H9 (cell line): Measurements from ENCODE around the gene DGKH. TPM values are rescaled to one million over a fixed set of nuclear protein-coding genes. Genes with fewer than 3 reads are reported as not detected.

Experiments used
- DNase-seq: peaks from one replicate; pipeline ENCODE4 v3.0.0-alpha.2; 2017
- H2AFZ ChIP-seq: one replicate; pipeline ENCODE4 v1.6.1; 2013; ENCODE audit warnings: mild to moderate bottlenecking, low read length, control low read depth, moderate library complexity
- H2AK5ac ChIP-seq: 2 replicates; pipeline ENCODE4 v1.6.1; 2013; ENCODE audit warnings: low read length, control low read depth, mixed read lengths; ENCODE audit not compliant: insufficient read length
- H2BK120ac ChIP-seq: one replicate; pipeline ENCODE4 v1.6.1; 2013; ENCODE audit warnings: low read depth, mild to moderate bottlenecking, low read length, control low read depth, inconsistent platforms; ENCODE audit not compliant: poor library complexity, severe bottlenecking
- H2BK12ac ChIP-seq: 2 replicates; pipeline ENCODE4 v1.6.1; 2013; ENCODE audit warnings: low read length, control low read depth, mixed read lengths, low read depth; ENCODE audit not compliant: insufficient read length
- H2BK15ac ChIP-seq: 2 replicates; pipeline ENCODE4 v1.6.1; 2013; ENCODE audit warnings: low read depth, low read length, control low read depth
- H2BK20ac ChIP-seq: one replicate; pipeline ENCODE4 v1.6.1; 2013; ENCODE audit warnings: low read depth, mild to moderate bottlenecking, low read length, control low read depth, inconsistent platforms; ENCODE audit not compliant: poor library complexity, severe bottlenecking
- H2BK5ac ChIP-seq: 2 replicates; pipeline ENCODE4 v1.6.1; 2013; ENCODE audit warnings: low read length, control low read depth, mixed read lengths; ENCODE audit not compliant: insufficient read length
- H3K14ac ChIP-seq: 2 replicates; pipeline ENCODE4 v1.6.1; 2013; ENCODE audit warnings: low read length, control low read depth; ENCODE audit not compliant: insufficient read depth
- H3K18ac ChIP-seq: 2 replicates; pipeline ENCODE4 v1.6.1; 2013; ENCODE audit warnings: low read depth, mild to moderate bottlenecking, mixed read lengths, low read length, control low read depth; ENCODE audit not compliant: insufficient read length
- H3K23ac ChIP-seq: 2 replicates; pipeline ENCODE4 v1.6.1; 2013; ENCODE audit warnings: low read length, control low read depth, mixed read lengths, low read depth; ENCODE audit not compliant: insufficient read length
- H3K23me2 ChIP-seq: 2 replicates; pipeline ENCODE4 v1.6.1; 2013; ENCODE audit warnings: low read depth, mild to moderate bottlenecking, mixed read lengths, low read length, control low read depth; ENCODE audit not compliant: insufficient read length, poor library complexity, severe bottlenecking
- H3K27ac ChIP-seq: 2 replicates; pipeline ENCODE4 v1.5.1; 2013; ENCODE audit warnings: low read length, control low read depth, mixed read lengths, low read depth; ENCODE audit not compliant: insufficient read length
- H3K27me3 ChIP-seq: 2 replicates; pipeline ENCODE4 v1.6.1; 2013; ENCODE audit warnings: low read length, control low read depth, inconsistent platforms; ENCODE audit not compliant: insufficient read depth
- H3K4ac ChIP-seq: 2 replicates; pipeline ENCODE4 v1.6.1; 2013; ENCODE audit warnings: low read depth, mild to moderate bottlenecking, control low read depth, inconsistent platforms, low read length, moderate library complexity
- H3K4me1 ChIP-seq: 2 replicates; pipeline ENCODE4 v1.6.1; 2013; ENCODE audit warnings: low read length, control low read depth, inconsistent platforms; ENCODE audit not compliant: insufficient read depth
- H3K4me2 ChIP-seq: 2 replicates; pipeline ENCODE4 v1.6.1; 2013; ENCODE audit warnings: low read length, control low read depth, mixed read lengths; ENCODE audit not compliant: insufficient read length, insufficient read depth
- H3K56ac ChIP-seq: 2 replicates; pipeline ENCODE4 v1.6.1; 2013; ENCODE audit warnings: low read depth, mild to moderate bottlenecking, mixed read lengths, low read length, control low read depth; ENCODE audit not compliant: insufficient read length
- H3K79me1 ChIP-seq: 2 replicates; pipeline ENCODE4 v1.6.1; 2013; ENCODE audit warnings: low read depth, mild to moderate bottlenecking, moderate library complexity, low read length, control low read depth, inconsistent platforms; ENCODE audit not compliant: insufficient read depth, poor library complexity, severe bottlenecking
- H3K79me2 ChIP-seq: 2 replicates; pipeline ENCODE4 v1.6.1; 2013; ENCODE audit warnings: low read length, control low read depth, inconsistent platforms; ENCODE audit not compliant: insufficient read depth
- H3K9ac ChIP-seq: 2 replicates; pipeline ENCODE4 v1.6.1; 2013; ENCODE audit warnings: low read length, control low read depth, mixed read lengths; ENCODE audit not compliant: insufficient read length; ENCODE audit errors: extremely low read depth
- H3K9me3 ChIP-seq: one replicate; pipeline ENCODE4 v1.6.1; 2013; ENCODE audit warnings: low read depth, low read length, inconsistent platforms; ENCODE audit not compliant: control insufficient read depth
- H3T11ph ChIP-seq: one replicate; pipeline ENCODE4 v1.6.1; 2013; ENCODE audit warnings: mild to moderate bottlenecking, low read length, control low read depth, inconsistent platforms
- H4K20me1 ChIP-seq: one replicate; pipeline ENCODE4 v1.6.1; 2013; ENCODE audit not compliant: control insufficient read depth, insufficient read length, insufficient read depth
- H4K5ac ChIP-seq: 2 replicates; pipeline ENCODE4 v1.6.1; 2013; ENCODE audit warnings: low read depth, mild to moderate bottlenecking, mixed read lengths, low read length, control low read depth; ENCODE audit not compliant: insufficient read length
- H4K8ac ChIP-seq: replicated peaks from 2 replicates; pipeline ENCODE4 v1.6.1; 2013; ENCODE audit warnings: low read length, control low read depth, mixed read lengths, low read depth; ENCODE audit not compliant: insufficient read length
- H4K91ac ChIP-seq: 2 replicates; pipeline ENCODE4 v1.6.1; 2013; ENCODE audit warnings: low read depth, mild to moderate bottlenecking, moderate library complexity, mixed read lengths, low read length, control low read depth; ENCODE audit not compliant: insufficient read length
- H3K27ac Mint-ChIP-seq, 3 experiments: 2 replicates in 2 of 3; 3 replicates in 1 of 3; pipeline ENCODE4 v1.8.0; 2020 to 2021; ENCODE audit warnings: mixed read lengths in 3 of 3, mild to moderate bottlenecking in 1 of 3, moderate library complexity in 1 of 3
- H3K27me3 Mint-ChIP-seq: 2 replicates; pipeline ENCODE4 v1.8.0; 2021; ENCODE audit warnings: low read depth, mild to moderate bottlenecking, moderate library complexity, mixed read lengths
- H3K36me3 Mint-ChIP-seq, 3 experiments: 2 replicates in 2 of 3; 3 replicates in 1 of 3; pipeline ENCODE4 v1.8.0; 2020 to 2021; ENCODE audit warnings: low read depth in 3 of 3, mixed read lengths in 3 of 3; ENCODE audit not compliant: insufficient read depth in 1 of 3
- H3K4me1 Mint-ChIP-seq, 2 experiments: 2 replicates each; pipeline ENCODE4 v1.8.0; 2020; ENCODE audit warnings: mixed read lengths in 2 of 2
- H3K4me3 Mint-ChIP-seq, 2 experiments: 2 replicates in 1 of 2; 3 replicates in 1 of 2; pipeline ENCODE4 v1.8.0; 2020 to 2021; ENCODE audit warnings: mild to moderate bottlenecking in 2 of 2, mixed read lengths in 2 of 2, moderate library complexity in 1 of 2
- H3K9me3 Mint-ChIP-seq, 2 experiments: 2 replicates in 1 of 2; 3 replicates in 1 of 2; pipeline ENCODE4 v1.8.0; 2020; ENCODE audit warnings: mild to moderate bottlenecking in 2 of 2, mixed read lengths in 2 of 2, moderate library complexity in 1 of 2
- WGBS: extraction: QIAGEN DNeasy Blood & Tissue Kit; methylation state at CpG from one replicate; pipeline ENCODE4 v1.1.7; 2013; ENCODE audit warnings: missing lambda C conversion rate, low lambda C conversion rate, mixed read lengths; ENCODE audit not compliant: insufficient read length; ENCODE audit errors: extremely low coverage; 5-methylcytosine and 5-hydroxymethylcytosine counted together
- total RNA-seq: library from RNA; stranded (reverse); gene quantifications from 2 replicates; pipeline ENCODE4 v1.2.1, GENCODE V29; 2021
- TF ChIP-seq, protein P1 (sequence below): fragments of 200-600 bp; sonication (generic); conservative IDR thresholded peaks from 3 replicates; pipeline ENCODE4 v1.8.0; 2021; ENCODE audit warnings: antibody characterized with exemption, mild to moderate bottlenecking

DGKH gene
- total RNA-seq, 1 experiment from 2014 or later: 8.6 TPM

DNA sequence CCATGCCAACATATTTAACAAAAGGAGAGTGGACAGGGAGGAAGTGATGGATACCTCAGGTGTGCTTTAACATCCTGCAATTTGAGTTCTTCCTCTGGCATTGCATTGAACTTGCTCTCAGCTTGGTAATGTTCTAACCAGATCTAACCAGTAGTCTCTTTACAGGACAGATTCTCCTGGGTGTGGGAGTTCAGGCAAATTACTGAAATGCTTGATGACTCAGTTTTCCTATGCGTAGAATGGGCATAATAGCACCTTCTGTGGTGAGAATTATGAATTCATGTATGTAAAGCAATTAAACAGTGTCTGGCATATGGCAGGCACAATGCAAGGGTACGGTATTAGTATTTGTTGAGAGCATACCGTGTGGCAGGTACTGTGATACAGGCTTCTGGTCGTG lies 227.1 kb downstream of the DGKH start:
- no peak overlapping the region for H2BK120ac ChIP-seq
- no peak overlapping the region for H3K4me2 ChIP-seq
- H3K9me3 ChIP-seq: no peaks in the 10 kb centered on the region
- no peak overlapping the region for H3T11ph ChIP-seq
- H3K18ac ChIP-seq: no peak overlapping the region
- no CpG with 5 or more reads among the region's 4 CpGs for WGBS
- Mint-ChIP-seq H3K27me3 (no peaks in the 10 kb centered on the region; the same call in 1 of the 2 replicates), H3K4me1 (peaks cover 45 to 47% of the 10 kb centered on the region in 2 experiments), H3K4me3 (no peak overlapping the region), H3K36me3 (peaks cover 4 to 8% (median 7%) of the 10 kb centered on the region in 3 experiments; a peak in 5 of 7 replicates), H3K27ac (no peak overlapping the region), H3K9me3 (peaks cover 8 to 12% of the 10 kb centered on the region in 2 experiments)
- H2BK5ac ChIP-seq: no peak overlapping the region
- no peak overlapping the region for H2AFZ ChIP-seq
- DNase-seq: no peak
- H3K4me1 ChIP-seq: peaks cover 3% of the 10 kb centered on the region; the same call in 1 of the 2 replicates
- H2BK15ac ChIP-seq: no peak overlapping the region
- H3K23ac ChIP-seq: no peak overlapping the region
- no peaks in the 10 kb centered on the region for H4K20me1 ChIP-seq
- H4K8ac ChIP-seq: no peak overlapping the region
- no peaks in the 10 kb centered on the region for H3K79me1 ChIP-seq
- peaks cover 9% of the 10 kb centered on the region; the same call in 1 of the 2 replicates for H3K79me2 ChIP-seq
- no peak overlapping the region for H3K9ac ChIP-seq
- H3K27me3 ChIP-seq: no peaks in the 10 kb centered on the region
- no peak overlapping the region for H2AK5ac ChIP-seq
- peaks cover 4% of the 10 kb centered on the region for H3K23me2 ChIP-seq
- no peak overlapping the region for H2BK20ac ChIP-seq
- H2BK12ac ChIP-seq: no peak overlapping the region
- no peak overlapping the region for H4K91ac ChIP-seq
- H3K27ac ChIP-seq: no peak overlapping the region
- H3K14ac ChIP-seq: no peak overlapping the region
- TF ChIP-seq, protein P1, sequence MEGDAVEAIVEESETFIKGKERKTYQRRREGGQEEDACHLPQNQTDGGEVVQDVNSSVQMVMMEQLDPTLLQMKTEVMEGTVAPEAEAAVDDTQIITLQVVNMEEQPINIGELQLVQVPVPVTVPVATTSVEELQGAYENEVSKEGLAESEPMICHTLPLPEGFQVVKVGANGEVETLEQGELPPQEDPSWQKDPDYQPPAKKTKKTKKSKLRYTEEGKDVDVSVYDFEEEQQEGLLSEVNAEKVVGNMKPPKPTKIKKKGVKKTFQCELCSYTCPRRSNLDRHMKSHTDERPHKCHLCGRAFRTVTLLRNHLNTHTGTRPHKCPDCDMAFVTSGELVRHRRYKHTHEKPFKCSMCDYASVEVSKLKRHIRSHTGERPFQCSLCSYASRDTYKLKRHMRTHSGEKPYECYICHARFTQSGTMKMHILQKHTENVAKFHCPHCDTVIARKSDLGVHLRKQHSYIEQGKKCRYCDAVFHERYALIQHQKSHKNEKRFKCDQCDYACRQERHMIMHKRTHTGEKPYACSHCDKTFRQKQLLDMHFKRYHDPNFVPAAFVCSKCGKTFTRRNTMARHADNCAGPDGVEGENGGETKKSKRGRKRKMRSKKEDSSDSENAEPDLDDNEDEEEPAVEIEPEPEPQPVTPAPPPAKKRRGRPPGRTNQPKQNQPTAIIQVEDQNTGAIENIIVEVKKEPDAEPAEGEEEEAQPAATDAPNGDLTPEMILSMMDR: no peak
- H4K5ac ChIP-seq: no peak overlapping the region
- no peak overlapping the region for H3K4ac ChIP-seq
- no peak overlapping the region for H3K56ac ChIP-seq
